ENCODE data around the gene TP53RK. TPM values are rescaled to one million over a fixed set of nuclear protein-coding genes. Genes with fewer than 3 reads are reported as not detected.

TP53RK gene
- total RNA-seq, 1 experiment from 2014 or later = 21.4 TPM

DNA sequence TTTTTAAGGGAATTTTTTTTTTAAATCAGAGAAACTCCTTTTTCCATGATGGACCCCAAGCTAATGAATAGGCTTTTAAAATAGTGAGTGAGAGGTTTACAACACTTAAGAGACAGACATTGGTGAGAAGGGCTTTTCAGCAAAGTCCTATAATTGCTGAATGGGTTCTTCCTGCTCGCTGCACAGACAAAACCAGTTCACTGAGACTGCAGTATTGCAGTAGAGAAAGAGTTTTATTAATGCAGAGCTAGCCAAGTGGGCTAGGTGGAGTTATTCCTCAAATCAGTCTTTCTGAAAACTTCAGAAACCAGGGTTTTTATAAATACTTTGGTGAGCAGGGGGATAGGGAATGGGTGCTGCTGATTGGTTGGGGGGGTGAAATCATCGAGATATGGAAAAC, 17.0 kb upstream of the TP53RK start:
- DNase-seq (ENCODE audit: low read depth) = no peak

DNA sequence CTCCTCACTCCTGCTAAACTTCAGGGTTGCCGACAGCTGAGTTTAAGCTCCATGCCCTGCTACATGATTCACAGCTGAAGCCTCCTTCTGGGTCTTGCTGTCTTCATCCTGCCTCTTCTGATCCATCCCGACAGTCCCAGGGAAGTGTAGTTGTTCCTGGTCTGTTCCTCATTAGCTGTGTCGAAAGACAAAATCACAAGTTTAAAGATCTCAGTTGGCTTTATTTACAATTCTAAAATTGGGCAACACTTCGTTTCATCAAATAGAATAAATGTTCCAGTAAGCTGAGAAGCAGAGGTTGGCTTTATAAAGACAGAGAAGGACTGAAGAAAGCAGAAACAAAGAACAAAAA, 16.1 kb upstream of the TP53RK start:
- no peak for DNase-seq (ENCODE audit: low read depth)

DNA sequence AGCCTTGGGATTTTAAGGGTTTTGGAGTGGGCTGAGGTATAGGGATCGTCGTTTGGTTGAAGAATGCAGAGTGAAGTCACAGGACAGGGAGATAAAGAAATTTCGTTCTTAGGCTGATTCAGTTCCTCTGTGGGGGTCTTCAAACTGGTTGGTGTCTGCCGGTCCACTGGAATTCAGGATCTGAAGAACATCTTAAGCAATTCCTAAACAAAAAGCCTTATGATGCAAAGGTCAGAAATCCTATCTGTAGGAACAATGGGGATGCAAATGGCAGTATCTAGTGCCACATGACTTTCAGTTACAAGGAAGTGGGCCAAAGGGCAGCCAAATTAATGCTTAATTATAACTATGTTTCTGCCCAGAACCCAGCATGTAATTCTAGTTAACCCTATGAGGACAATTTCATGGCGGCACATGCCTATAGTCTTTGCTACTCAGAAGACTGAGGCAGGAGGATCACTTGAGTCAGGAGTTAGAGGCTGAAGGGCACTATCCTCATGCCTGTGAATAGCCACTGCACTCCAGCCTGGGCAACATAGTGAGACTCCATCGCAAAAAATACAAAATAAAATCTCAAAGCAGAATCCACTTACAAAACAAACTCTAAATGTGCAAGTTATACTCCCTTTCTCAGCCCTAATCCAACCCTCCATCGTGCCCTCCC, 15.6 kb upstream of the TP53RK start:
- DNase-seq (ENCODE audit: low read depth) = no peak

DNA sequence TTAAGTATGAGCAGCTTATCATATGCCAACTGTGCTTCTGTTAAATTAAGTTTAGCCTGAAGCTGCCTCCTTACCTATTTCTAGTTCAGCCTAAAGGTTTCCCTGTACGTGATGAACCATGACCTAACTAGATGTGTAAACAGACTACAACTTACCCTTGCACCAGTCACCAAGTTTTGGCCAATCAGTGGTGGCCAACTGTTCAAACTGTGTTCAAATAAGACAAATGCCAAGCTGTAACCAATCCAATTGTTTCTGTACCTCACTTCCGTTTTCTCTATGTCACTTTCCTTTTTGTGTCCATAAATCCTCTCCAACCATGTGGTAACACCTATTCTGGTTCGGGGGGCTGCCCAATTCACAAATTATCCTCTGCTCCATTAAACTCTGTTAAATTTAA, 14.2 kb upstream of the TP53RK start:
- DNase-seq (ENCODE audit: low read depth) = no peak

DNA sequence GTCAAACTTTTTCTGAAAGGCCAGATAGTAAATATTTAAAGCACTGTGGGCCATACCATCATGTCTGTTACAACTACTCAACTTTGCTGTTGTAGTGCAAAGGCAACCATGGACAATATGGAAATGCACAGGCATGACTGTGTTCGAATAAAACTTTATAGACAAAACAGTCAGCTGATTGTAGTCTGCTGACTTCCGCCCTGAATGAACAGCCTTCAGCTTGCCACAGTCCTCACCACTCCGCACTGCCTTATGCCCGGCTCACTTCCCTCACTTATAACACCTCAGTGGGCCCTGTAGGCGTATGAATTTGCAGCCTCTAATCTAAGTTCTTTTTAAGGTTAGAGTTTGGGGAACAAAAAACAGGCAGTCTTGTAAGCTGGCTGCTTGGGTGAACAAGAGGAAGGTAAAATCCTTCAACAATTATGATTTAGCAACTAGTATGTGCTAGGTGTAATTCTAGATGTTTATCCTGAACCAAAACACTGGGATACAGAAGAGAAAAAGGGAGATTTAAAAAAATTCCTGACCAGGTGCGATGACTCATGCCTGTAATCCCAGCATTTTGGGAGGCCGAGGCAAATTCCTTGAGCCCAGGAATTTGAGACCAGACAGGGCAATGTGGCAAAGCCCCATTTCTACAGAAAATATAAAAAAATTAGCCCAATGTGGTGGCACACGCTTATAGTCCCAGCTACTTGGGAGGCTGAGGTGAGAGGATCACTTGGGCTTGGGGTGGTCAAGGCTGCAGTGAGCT, 13.4 kb upstream of the TP53RK start:
- DNase-seq (ENCODE audit: low read depth) = no peak

DNA sequence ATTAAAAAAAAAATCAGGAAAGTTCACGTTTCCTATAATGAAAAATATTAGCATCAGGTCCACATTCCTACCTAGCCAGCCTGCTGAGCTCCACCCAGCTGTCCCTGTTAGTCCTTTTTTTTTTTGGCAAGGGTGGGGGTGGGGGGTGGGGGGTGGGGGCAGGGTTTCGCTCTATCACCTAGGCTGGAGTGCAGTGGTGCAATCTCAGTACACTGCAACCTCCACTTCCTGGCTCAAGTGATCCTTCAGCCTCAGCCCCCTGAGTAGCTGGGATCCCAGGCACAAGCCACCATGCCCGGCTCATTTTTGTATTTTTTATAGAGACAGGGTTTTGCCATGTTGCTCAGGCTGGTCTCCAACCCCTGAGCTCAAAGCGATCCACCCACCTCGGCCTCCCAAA, 12.7 kb upstream of the TP53RK start:
- DNase-seq (ENCODE audit: low read depth) = no peak

DNA sequence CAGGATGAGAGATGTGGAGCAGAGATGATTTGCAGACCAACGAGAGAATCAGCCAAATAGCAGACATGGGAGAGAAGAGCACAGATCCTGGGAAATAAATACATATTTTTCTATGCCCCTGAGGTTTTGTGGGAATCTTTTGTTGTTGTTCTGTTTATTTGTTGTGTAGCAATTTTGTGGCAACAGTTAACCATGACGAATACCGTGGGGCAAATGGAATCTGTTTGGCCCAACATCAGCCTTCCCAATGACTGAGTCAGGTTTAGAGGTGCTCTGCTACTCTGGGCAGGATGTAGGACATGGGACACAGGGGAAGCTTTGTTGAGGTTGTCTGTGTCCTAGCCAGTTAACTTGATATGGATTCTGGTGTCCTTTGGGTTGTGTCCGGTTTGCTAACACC, 12.3 kb upstream of the TP53RK start:
- no peak for DNase-seq (ENCODE audit: low read depth)

DNA sequence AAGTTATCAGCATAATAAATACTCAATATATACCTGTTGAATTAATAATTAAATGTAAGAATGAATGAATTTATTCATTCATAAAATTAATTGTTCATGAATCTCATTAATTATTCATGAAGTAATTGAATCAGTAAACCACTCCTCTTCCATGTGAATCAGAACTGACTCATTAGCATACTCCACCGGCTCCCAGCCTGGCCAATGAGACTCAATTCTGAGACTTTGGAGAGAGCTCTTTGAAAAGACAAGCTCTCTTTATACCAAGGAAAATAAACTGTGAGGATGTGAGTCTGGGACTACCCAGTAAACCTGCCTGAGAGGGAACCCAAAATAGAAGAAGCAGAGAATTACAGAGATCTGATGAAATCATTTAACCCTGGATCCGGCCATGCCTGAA, 11.8 kb upstream of the TP53RK start:
- no peak for DNase-seq (ENCODE audit: low read depth)

DNA sequence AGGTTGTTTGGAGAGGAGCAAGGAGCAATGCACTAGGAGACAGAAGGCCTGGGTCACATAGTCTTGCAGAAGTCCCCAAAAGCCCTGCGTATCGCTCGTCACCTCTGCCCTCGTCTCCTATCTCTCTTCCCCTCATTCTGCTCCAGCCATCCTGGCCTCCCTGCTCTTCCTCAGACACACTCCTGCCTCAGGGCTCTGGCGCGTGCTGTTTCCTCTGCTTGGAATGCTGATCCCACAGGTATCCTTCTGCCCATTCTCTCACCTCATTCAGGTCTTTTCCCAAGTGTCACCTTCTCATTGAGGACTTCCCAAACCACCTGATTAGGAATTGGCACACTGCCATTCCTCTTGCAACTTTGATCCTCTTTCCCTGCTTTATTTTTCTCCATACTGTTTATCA, 11.2 kb upstream of the TP53RK start:
- no peak for DNase-seq (ENCODE audit: low read depth)

DNA sequence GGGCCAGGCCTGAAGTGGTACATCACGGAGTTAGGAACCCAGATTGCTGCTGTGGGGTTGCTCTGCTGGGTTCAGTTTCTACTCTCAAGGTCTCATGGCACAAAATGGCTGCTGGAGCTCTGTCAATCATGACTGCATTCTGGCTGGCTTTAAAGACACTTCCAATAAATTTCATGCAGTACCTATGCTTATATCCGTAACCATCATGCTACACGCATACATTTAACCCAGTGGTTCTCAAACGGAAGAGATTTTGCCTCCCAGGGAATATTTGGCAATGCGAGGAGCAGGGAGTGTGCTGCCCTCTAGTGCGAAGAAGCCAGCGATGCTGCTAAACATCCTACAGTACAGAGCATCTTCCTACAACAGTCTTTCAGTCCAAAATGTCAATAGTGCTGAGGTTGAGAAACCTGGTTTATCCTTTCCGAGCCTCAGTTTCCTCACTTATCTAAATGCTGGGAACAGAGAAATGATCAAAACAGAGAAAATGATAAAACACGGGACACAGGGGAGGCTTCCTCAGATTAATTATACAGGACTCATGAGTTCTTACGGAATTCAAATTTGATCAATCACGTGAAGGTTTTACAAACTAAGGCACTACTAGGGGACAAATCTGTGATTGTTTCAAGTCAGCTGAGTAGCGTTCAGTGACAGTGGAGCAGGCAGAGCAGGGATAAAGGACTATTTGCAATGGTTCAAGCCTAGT, 10.6 kb upstream of the TP53RK start:
- DNase-seq (ENCODE audit: low read depth) = peak; percentile 48

DNA sequence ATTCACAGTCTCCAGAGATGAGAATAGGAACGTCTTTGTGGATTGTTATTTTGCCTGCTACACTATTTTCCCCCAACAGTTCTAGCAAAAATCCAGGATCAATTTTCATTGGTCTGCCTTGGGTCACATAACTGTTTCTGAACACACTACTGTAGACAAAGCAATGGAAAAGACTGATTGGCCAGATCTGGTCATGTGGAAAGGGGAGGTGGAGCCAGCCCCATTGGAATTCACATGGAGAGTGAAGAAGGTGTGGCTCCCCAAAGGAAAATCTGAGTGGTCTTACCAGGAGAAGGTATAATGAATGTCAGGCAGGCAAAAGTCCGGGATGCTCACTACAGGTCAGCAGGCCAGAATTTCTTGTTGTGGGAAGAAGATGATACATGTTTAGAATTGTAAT, 9.5 kb upstream of the TP53RK start:
- DNase-seq (ENCODE audit: low read depth) = no peak

DNA sequence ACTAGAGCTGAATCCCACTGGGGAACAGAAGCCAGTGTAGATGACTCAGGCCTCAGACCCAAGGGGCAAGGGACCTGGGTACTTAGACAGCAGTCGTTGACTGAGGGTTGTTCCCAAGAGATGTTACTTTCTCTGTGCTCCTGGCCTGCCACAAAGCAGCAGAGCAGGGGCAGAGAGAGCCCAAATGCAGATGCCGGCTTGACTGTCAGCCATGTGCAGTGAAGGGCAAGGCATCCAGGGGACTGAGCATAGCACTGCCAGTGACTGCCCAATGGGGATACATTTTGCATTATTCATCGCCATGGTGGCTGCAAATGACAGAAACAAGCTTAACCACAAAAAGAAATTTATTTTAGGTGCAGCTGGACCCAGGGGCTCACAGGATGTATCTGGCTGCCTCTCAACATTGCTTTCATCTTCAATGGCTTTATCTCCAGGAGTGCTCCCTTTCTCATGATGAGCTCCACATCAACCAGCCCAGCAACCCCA, 7.6 kb upstream of the TP53RK start:
- DNase-seq (ENCODE audit: low read depth) = no peak

DNA sequence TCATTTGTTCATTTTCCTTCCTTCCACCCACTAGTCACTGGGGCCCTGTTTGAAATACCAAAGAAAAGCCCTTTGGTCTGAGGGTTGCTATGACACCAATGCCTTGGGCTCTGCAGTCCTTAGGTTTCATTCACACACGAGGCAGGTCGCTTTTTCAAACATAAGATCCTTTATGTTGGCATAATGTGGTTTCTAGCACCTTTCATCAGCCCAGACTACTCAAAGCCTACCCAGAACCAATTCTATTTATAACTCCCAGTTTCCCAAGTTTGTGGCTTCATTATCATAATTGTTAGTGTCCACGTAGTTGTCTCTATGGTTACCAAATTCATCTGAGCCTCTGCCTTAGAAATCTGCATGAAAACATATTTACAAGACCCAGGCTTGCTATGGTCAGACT, 6.6 kb upstream of the TP53RK start:
- DNase-seq (ENCODE audit: low read depth) = no peak

DNA sequence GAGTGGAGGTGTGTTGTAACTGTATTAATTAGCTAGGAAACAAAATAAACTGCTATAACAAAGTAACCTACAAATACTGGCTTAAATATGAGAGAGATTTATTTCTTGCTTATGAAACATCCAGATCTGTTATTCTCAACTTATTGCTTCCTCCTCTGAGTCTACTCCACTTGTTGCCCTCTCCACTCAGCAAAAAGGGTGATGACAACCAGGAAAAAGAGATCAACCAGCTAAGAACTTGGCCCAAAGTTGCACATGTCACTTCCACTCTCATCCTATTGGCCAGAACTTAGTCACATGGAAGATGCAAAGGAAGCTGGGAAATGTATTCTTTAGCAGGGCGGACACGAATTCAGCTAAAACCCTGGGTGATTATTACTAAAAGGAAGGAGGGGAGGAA, 5.2 kb upstream of the TP53RK start:
- peak; percentile 36 for DNase-seq (ENCODE audit: low read depth)

DNA sequence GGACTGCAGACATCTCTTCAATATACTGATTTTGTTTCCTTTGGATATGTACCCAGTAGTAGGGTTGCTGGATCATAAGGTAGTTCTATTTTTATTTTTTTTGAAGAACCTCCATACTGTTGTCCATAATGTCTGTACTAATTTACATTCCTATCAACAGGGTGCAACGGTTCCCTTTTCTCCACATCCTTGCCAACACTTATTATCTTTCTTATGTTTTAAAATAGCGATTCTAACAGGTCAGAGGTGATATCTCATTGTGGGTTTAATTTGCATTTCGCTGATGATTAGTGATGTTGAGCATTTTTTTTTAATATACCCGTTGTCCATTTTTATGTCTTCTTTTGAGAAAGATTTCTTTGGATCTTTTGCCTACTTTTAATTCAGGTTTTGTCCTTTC, 2.0 kb upstream of the TP53RK start:
- no peak for DNase-seq (ENCODE audit: low read depth)

DNA sequence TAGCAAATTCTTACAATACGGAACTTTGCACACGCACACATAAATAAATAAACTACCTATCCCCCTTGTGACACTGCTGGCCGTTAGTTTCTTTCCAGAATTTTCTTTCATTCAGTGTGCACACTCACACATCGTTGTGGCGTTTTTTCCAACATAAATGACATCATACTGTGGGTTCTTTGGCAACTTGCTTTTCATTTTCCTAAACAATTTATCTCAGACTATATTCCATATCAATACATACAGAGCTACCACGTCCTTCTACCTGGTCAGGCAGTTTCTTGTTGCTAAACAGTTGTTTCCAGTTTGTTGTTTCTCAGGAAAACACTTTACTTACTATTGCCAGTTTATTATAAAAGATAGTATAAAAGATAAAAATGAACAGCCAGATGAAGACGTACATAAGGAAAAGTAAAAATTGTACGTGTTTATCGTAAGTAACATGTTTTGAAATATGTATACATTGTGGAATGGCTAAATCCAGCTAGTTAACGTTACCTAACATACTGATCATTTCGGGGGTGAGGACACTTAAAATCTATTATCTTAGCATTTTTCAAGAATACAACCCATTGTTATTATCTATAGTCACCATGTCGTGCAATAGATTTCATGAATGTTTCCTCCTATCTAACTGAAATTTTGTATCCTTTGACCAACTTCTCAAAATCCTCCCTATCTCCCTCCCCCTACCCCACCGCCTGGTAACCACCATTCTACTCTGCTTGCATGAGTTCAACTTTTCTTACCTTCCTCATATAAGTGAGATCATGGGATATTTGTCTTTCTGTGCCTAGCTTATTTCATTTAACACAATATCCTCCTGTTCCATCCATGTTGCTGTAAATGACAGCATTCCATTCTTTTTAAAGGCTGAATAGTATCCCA, 1.2 kb upstream of the TP53RK start:
- no peak for DNase-seq (ENCODE audit: low read depth)

DNA sequence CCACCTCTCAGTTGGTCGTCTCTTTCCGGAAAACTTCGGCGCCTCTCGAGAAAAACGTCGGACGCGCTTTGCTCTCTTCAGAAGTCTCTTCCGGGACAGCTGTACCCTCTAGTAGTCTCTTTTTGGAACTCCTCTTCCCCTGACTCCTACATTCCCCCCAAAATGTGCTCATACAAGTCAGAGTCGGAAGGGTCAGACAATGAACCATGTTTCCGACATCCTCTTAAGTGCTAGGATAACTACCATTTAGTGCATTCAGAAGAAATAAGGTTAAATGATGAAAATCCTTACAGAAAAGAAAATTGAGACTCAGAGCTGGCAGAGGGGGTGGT, 476 bp upstream of the TP53RK start:
- no peak for DNase-seq (ENCODE audit: low read depth)

DNA sequence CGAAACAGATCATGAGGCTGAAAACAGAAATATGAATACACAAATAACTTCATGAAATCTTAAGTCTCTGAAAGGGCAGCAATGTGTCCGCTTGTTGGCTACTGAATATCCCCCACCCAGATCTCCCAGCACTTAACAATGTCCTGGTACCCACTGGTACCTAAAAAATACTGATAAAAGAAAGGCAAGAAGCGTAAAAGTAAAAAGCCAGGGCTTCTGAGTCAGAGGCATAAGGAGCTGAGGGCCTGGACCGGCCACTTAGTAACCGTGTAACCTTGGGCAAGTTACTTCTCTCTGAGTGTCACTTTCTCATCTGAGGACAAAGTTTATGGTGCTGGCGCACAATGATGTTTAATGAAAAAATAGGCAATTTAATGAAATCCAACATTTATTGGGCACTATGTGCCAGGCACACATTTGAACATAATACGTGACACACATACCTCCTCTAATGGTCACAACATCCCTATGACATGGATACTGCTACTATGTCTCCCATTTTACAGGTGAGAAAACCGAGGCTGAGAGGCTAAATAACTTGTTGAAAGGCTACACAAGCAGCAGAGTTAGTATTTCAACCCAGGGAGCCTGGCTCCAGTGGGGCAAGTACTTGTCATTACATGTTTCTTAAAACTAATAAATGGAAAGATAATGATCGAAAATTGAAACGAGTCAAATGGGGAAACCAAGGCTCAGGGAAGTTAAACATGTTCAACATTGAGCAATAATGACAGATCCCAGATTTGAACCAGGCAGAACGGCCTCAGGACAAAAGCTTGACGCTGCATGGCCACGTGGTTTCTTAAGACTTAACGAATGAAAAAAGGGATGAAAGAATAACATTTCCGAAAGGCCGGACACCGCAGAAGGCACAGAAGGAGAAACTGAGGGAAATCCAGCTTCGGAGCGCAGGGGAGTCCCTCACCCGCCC, 828 bp downstream of the TP53RK start:
- DNase-seq (ENCODE audit: low read depth) = peak; percentile 26

DNA sequence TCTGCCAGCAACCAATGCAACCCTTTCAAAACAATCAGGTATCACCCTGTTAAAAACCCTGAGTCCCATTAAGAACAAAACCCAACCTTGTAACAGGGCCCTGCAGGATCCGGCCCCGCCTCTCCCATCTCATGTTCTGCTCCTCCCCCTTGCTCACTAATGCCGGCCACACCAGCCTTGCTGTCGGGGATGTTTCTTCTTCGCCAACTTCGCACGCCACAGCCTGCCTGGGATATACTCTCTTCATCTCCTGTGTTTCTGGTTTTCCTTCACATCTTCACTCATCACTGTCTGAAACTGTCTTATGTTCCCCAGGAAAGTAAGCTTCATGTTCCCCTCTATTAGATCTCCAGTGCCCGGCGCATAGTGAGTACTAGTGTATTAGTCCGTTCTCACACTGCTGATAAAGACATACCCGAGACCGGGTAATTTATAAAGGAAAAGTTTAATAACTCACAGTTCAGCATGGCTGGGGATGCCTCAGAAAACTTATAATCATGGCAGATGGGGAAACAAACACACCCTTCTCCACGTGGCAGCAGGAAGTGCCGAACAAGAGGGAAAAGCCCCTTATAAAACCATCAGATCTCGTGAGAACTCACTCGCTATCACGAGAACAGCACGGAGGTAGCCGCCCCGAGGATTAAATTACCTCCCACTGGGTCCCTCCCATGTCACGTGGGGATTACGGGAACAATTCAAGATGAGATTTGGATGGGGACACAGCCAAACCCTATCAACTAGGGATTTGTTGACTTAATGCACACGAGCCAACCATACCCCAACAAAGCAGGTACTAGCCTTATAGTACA, 5.1 kb downstream of the TP53RK start:
- no peak for DNase-seq (ENCODE audit: low read depth)

DNA sequence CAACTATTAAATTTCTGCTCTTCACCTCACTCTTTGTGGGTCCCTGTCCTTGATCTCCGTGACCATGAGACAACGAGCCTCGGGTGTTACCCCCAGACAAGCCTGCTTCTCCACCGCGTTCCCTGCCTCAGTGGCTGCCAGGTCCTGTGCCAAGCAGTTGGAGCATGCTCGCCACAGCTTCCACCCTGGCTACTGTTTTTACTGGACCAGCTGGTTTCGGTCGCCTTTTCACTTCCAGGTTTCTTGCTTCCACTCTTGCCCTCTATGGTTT, 5.6 kb downstream of the TP53RK start:
- no peak for DNase-seq (ENCODE audit: low read depth)

Measured in Daoy (cell line).